Left lobe of liver (tissue), 2 donors: Measurements from ENCODE around the gene SCYL1. TPM values are rescaled to one million over a fixed set of nuclear protein-coding genes. Genes with fewer than 3 reads are reported as not detected.

Experiments used
- ATAC-seq: fragments of 200-7000 bp; cut with Tn5 transposase; one replicate; pipeline ENCODE4 v1.9.1; 2020; ENCODE audit warnings: mild to moderate bottlenecking, moderate library complexity
- DNase-seq: peaks from one replicate; pipeline ENCODE4 v3.0.0-alpha.2; 2020; ENCODE audit warnings: low spot score
- total RNA-seq: library from RNA; stranded (reverse); gene quantifications from one replicate; pipeline ENCODE4 v1.2.1, GENCODE V29; 2021
- donor health status: DM: no; HTN: no; CAD: no; lungs with moderate emphysema.
- donor health status: DM: no; HTN: yes; CAD: no.

SCYL1 gene
- total RNA-seq, 1 donor from 2014 or later, result 67.6 TPM

DNA sequence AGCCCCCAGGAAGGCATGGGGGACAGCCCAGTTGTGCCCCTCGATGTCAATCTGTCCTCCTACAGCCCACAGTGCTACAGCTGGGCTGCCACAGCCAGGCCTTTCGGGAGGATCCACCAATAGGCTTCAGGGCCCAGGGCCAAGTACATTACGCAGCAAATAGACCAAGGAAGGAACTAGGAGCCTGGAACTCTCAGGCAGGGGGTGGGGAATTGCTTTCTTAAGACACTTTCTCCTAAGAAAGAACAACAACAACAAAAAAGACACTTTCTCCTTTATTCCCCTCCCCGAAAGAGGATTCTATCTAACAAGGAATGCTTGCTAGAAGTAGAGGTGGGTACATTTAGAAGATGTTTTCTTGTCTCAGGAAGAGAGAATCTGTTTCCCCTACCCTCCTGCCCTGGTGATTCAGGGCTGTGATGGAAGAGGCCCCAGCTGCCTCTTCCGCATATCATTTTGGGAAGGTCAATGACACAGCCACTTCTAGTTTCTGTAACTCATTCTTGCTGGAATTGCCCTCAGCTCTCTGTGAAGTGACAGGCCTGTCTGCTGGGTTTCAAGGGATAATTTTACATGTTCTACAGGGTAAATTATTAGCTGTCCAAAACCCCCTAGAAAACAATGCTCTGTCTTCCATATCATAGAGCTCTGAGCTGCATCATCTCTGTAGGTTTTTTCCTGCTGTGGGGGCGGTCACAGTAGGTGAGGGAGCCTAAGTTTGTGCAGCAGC, 32.1 kb upstream of the SCYL1 start:
- no peak for DNase-seq
- no peak for ATAC-seq

- ATAC-seq, result peak; percentile 3
- DNase-seq, result peak; percentile 75
These were observed 31.3 kb upstream of the SCYL1 start for GRCh38 chr11:65493367-65494176.

- DNase-seq (no peak), ATAC-seq (no peak)
These were observed 28.4 kb upstream of the SCYL1 start for GRCh38 chr11:65496304-65497140.

DNA sequence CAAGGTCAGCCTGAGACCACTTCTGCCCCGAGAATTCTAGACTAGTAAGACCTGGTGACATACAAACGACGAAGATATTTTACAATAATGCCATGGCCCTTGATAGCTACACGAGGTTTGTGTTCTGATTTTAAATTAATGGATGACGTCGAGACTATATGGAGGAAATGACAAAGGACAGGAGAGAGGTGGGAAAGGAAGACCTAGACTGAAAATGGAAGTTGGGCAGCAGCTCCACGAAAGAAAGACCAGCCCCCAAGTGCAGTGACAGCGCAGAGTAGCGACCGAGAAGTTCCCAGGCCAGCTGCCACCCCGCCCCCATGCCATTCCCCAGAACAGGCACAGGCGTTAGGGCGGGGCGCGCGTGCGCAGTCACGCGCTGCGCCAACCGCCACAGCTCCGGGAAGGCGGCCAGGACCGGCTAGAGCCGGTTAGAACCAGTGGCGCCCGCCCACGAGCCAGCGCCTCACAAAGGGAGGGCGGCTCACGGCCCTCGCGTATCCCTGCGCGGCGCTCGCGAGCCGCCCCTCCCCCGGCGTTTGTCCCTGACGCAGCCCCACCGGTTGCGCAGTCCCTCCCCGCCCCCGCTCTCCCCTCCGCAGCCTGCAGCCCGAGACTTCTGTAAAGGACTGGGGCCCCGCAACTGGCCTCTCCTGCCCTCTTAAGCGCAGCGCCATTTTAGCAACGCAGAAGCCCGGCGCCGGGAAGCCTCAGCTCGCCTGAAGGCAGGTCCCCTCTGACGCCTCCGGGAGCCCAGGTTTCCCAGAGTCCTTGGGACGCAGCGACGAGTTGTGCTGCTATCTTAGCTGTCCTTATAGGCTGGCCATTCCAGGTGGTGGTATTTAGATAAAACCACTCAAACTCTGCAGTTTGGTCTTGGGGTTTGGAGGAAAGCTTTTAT, 27.5 kb upstream of the SCYL1 start:
- peak; percentile 98 for DNase-seq
- ATAC-seq, result peak; percentile 82

DNA sequence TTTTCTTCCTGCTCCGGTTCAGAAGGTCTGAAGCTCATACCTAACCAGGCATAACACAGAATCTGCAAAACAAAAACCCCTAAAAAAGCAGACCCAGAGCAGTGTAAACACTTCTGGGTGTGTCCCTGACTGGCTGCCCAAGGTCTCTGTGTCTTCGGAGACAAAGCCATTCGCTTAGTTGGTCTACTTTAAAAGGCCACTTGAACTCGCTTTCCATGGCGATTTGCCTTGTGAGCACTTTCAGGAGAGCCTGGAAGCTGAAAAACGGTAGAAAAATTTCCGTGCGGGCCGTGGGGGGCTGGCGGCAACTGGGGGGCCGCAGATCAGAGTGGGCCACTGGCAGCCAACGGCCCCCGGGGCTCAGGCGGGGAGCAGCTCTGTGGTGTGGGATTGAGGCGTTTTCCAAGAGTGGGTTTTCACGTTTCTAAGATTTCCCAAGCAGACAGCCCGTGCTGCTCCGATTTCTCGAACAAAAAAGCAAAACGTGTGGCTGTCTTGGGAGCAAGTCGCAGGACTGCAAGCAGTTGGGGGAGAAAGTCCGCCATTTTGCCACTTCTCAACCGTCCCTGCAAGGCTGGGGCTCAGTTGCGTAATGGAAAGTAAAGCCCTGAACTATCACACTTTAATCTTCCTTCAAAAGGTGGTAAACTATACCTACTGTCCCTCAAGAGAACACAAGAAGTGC, 26.7 kb upstream of the SCYL1 start:
- ATAC-seq (peak; percentile 21), DNase-seq (peak; percentile 71)

DNA sequence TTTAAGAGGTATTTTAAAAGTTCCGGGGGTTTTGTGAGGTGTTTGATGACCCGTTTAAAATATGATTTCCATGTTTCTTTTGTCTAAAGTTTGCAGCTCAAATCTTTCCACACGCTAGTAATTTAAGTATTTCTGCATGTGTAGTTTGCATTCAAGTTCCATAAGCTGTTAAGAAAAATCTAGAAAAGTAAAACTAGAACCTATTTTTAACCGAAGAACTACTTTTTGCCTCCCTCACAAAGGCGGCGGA, 26.2 kb upstream of the SCYL1 start:
- DNase-seq, result no peak
- ATAC-seq, result no peak

GRCh38 chr11:65498977-65499712, 25.7 kb upstream of the SCYL1 start, which contains the start of gene MALAT1:
Gene MALAT1, plus strand, starts transcription at chr11:65499045.
- ATAC-seq (peak; percentile 39), DNase-seq (peak; percentile 94)

DNA sequence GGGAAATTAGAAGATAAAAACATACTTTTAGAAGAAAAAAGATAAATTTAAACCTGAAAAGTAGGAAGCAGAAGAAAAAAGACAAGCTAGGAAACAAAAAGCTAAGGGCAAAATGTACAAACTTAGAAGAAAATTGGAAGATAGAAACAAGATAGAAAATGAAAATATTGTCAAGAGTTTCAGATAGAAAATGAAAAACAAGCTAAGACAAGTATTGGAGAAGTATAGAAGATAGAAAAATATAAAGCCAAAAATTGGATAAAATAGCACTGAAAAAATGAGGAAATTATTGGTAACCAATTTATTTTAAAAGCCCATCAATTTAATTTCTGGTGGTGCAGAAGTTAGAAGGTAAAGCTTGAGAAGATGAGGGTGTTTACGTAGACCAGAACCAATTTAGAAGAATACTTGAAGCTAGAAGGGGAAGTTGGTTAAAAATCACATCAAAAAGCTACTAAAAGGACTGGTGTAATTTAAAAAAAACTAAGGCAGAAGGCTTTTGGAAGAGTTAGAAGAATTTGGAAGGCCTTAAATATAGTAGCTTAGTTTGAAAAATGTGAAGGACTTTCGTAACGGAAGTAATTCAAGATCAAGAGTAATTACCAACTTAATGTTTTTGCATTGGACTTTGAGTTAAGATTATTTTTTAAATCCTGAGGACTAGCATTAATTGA, 25.0 kb upstream of the SCYL1 start:
- ATAC-seq, result no peak
- DNase-seq, result no peak

- DNase-seq (no peak), ATAC-seq (no peak)
These were observed 24.3 kb upstream of the SCYL1 start for GRCh38 chr11:65500387-65501185.

GRCh38 chr11:65501186-65501471, 23.8 kb upstream of the SCYL1 start:
- no peak for DNase-seq
- no peak for ATAC-seq

GRCh38 chr11:65501472-65502273, 23.2 kb upstream of the SCYL1 start:
- ATAC-seq, result no peak
- no peak for DNase-seq

DNA sequence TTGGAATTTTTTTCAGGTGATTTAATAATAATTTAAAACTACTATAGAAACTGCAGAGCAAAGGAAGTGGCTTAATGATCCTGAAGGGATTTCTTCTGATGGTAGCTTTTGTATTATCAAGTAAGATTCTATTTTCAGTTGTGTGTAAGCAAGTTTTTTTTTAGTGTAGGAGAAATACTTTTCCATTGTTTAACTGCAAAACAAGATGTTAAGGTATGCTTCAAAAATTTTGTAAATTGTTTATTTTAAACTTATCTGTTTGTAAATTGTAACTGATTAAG, 22.7 kb upstream of the SCYL1 start:
- DNase-seq, result no peak
- ATAC-seq, result no peak

DNA sequence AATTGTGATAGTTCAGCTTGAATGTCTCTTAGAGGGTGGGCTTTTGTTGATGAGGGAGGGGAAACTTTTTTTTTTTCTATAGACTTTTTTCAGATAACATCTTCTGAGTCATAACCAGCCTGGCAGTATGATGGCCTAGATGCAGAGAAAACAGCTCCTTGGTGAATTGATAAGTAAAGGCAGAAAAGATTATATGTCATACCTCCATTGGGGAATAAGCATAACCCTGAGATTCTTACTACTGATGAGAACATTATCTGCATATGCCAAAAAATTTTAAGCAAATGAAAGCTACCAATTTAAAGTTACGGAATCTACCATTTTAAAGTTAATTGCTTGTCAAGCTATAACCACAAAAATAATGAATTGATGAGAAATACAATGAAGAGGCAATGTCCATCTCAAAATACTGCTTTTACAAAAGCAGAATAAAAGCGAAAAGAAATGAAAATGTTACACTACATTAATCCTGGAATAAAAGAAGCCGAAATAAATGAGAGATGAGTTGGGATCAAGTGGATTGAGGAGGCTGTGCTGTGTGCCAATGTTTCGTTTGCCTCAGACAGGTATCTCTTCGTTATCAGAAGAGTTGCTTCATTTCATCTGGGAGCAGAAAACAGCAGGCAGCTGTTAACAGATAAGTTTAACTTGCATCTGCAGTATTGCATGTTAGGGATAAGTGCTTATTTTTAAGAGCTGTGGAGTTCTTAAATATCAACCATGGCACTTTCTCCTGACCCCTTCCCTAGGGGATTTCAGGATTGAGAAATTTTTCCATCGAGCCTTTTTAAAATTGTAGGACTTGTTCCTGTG, 22.1 kb upstream of the SCYL1 start:
- ATAC-seq (no peak), DNase-seq (no peak)

DNA sequence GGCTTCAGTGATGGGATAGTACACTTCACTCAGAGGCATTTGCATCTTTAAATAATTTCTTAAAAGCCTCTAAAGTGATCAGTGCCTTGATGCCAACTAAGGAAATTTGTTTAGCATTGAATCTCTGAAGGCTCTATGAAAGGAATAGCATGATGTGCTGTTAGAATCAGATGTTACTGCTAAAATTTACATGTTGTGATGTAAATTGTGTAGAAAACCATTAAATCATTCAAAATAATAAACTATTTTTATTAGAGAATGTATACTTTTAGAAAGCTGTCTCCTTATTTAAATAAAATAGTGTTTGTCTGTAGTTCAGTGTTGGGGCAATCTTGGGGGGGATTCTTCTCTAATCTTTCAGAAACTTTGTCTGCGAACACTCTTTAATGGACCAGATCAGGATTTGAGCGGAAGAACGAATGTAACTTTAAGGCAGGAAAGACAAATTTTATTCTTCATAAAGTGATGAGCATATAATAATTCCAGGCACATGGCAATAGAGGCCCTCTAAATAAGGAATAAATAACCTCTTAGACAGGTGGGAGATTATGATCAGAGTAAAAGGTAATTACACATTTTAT, 21.4 kb upstream of the SCYL1 start:
- ATAC-seq (no peak), DNase-seq (no peak)

GRCh38 chr11:65503949-65504673, 20.8 kb upstream of the SCYL1 start:
- ATAC-seq, result no peak

More at GRCh38 chr11:65503949-65504673, 20.8 kb upstream of the SCYL1 start:
- DNase-seq, result no peak
